GM21360 (cell line): ENCODE measurements around the gene TGFB2.
"Not testable (repeated sequence)": the region's sequence is repeated elsewhere in the genome, so short reads cannot be mapped to it uniquely, and the experiment has no call there.

ENCODE experiments used
- ATAC-seq: cut with Tn5 transposase; IDR thresholded peaks from one replicate; pipeline ENCODE4 v1.9.1; 2021; ENCODE audit warnings: mild to moderate bottlenecking, moderate library complexity; ENCODE audit not compliant: unreplicated experiment

Gene TGFB2

GRCh38 chr1:218344814-218345672, at the start of gene TGFB2:
TSS of gene TGFB2 (plus strand) at chr1:218345336. CDS start at chr1:218346702, 1,366 bp downstream.
- peak; percentile 41 for ATAC-seq

- ATAC-seq, result no peak
Observed at GRCh38 chr1:218296162-218296561, 49.0 kb upstream of the TGFB2 start.

DNA sequence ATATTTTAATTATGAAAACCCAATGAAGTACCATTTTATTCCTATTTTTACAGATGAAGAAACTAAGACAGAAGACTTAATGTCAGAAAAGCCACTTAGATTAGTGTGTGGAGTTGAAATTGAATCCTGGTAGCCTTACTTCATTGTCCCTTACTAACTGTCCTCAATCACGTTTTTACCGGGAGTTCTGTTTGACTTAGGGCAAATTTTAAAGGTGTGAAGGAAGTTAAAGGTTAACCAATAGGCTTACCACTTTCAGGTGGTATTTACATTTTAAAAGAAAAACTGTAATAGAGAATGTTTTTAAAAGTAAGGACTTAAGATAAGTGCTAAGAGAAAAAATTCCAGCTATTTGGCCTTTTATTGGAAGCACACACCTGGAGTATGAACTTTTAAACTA, 47.7 kb upstream of the TGFB2 start:
- no peak for ATAC-seq

DNA sequence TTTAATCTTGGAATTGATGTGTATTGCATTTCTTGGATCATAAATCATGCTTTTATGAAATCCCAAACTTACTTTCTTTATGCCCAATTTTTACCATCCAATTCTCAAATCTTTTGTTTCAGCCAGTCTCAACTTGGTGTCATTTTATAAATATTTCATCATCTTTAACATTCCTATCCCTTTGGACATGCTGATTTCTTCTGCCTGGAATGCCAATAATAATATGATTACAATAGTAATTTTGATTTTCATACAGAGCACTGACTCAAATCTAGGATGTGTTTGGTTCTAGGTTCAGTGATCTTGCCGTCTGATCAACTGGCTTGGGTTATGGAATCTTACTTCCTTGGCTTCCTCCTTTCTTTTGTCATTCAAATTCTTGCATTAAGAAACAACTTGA, 47.3 kb upstream of the TGFB2 start:
- ATAC-seq, result no peak

- ATAC-seq, result no peak
Observed at GRCh38 chr1:218298398-218298797, 46.7 kb upstream of the TGFB2 start.

GRCh38 chr1:218299416-218299815, 45.7 kb upstream of the TGFB2 start:
- peak; percentile 64 for ATAC-seq

DNA sequence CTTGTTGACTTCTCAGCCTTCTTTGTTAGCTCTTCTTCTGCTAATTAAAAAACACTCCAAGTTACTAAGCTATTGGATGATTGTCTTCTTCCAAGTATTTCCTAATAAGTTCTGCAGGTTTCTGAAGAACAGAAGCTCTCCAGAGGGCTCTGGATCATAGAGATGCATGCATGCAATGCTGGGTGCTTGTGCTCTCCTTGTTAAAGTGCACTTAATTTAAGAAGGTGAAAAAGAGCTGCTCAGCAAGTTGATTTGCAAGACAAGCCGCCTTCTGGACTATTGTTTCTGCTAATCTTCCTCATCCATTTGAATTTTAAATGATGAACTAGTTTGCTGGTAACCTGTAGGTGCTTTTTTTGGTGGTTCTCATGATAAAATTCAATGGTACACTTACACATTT, 43.9 kb upstream of the TGFB2 start:
- no peak for ATAC-seq

- no peak for ATAC-seq
Observed at GRCh38 chr1:218302155-218302554, 43.0 kb upstream of the TGFB2 start.

GRCh38 chr1:218303176-218303879, 41.8 kb upstream of the TGFB2 start:
- no peak for ATAC-seq

DNA sequence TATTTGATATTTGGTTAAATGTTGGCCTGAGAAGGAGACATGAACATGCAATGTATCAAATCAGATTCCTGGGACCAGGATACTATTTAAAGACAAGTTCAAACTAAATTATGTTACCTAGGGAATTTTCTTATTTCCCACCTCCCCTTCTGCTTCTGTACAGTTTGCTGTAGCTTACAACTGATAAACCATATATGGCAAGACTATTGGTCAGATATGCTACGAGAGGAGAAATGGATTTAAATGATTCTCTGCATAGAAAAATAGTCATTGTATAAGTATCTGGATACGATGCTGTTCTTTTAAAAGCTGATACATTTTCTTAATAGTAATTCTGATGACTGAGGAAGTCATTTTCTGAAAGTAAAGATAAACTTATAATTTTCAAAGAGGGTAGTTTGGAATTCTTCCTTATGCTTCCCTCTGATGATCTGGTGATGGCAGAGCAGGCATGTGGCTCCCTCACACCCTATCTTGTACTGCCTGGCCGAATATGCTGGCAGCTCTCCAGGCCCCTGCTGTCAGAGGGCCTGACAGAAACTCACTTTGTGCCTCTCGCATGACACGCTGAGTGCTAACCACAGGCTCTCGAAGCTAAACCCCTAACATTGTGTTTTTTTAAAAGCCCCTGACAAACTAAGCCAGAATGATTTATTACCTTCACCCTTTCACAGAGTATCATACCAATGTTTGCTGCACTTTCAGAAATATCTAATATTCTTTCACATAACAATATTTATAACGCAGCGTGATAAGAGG, 40.7 kb upstream of the TGFB2 start:
- ATAC-seq, result peak; percentile 94

GRCh38 chr1:218305472-218306064, 39.6 kb upstream of the TGFB2 start:
- no peak for ATAC-seq

DNA sequence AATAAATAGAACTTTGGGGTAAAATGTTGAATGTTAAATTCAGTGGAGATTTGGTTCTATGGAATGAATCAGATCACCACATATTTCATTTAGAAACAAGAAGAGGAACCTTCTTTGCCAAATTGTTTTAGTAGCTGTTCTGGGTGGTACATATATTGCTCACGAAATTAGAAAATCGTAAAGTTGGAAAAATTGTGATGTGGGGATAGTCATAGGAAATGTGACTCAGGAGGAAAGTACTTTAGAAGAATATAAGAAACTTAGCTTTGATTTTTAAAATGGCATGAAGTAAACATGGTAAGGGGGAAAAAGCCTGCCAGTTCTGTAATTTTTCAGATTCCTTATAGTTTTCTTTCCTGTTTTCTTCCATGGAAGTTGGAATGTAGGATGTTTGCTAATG, 32.6 kb upstream of the TGFB2 start:
- ATAC-seq, result no peak

DNA sequence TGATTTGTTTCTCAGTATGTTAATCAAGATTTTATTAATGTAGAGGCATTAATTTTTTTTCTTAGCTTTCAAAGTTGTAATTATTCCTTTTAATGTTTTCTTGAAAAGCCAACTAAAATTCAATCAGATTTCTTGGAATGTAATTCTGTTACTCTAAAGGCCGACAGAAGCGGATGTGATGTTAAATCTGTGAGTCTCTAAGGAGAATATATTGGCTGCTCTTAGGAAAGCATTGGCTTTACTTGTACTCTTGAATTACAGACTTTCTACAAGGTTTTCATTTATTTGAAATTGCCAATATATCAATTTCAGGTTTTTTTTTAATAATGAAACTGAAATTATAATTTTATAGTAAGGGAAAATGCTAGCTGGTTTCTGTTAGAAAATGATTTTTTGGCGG, 30.8 kb upstream of the TGFB2 start:
- no peak for ATAC-seq

- ATAC-seq, result no peak
Observed at GRCh38 chr1:218315638-218316037, 29.5 kb upstream of the TGFB2 start.

DNA sequence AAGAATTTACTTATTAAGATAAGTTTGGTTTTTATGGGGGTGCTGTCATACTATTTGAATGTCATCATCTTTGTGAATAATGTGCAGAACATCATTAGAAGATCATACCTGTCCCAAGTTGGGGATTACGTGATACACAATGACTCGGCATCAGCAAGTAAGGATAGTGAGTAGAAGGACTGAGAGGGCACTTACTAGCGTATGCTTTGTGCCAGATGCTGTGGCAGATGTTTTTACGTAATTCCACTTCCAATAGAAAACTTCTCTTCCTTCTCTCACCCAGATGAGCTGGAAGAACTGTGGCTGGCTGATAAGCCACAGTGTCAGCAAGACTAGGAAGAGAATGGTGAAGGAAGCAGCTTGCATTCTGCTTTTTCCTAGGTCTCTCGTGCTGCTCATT, 28.1 kb upstream of the TGFB2 start:
- ATAC-seq, result no peak

DNA sequence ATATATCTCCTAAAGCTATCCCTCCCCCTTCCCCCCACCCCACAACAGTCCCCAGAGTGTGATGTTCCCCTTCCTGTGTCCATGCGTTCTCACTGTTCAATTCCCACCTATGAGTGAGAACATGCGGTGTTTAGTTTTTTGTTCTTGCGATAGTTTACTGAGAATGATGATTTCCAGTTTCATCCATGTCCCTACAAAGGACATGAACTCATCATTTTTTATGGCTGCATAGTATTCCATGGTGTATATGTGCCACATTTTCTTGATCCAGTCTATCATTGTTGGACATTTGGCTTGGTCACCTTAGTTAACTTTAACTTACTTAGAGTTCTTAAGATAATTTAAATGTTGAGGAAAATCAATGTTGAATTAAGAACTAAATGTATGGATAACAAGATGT, 25.0 kb upstream of the TGFB2 start:
- ATAC-seq, result not testable (repeated sequence)

GRCh38 chr1:218322762-218323161, 22.4 kb upstream of the TGFB2 start:
- ATAC-seq, result no peak

DNA sequence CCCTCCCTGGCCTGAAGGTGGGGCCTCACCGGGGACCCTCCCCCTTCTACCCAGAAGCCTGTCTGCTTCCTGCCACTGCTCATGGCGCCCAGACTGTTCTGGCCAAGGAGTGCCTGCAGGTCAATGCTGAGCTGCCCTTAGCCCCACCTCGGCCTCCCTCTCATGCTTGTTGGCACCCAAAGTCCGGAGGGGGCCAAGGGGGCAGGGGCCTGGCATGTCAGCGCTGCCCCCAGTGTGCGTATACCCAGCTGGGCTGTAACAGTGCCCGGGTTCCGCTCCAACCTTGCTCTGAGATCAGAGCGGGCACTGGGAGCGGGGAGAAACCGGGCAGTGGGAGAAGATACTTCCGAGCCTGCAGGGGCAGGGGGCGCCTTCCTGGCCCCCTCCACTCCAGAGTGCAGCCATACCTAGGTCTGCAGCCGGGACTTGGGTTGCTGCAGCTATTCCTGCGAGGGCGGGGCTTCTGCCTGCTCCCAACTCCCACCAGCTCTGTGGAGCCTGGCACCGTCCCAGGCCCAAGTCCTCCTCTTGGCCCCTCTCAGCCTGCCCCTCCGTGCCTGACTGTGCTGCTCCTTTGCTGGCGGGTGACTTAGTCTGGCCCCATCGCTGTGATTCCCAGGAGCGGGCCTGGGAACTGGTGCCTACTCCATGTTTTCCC, 21.4 kb upstream of the TGFB2 start:
- no peak for ATAC-seq

DNA sequence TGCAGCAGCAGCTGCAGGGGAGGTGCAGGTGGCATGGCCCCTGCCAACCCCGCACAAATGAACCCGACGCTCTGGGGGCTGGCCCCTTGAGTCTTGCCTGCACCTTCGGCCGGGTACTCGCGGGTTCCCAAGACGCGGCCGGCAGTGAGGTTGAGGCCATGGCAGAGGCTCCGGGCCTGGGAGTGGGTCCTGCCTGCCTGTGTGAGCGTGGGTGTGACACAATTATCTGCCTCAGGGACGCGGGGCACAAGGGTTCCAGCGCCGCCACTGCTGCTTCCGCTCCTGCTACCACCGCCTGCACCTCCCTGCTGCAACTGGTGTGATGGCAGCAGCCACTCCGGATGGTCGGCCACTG, 20.9 kb upstream of the TGFB2 start:
- no peak for ATAC-seq

DNA sequence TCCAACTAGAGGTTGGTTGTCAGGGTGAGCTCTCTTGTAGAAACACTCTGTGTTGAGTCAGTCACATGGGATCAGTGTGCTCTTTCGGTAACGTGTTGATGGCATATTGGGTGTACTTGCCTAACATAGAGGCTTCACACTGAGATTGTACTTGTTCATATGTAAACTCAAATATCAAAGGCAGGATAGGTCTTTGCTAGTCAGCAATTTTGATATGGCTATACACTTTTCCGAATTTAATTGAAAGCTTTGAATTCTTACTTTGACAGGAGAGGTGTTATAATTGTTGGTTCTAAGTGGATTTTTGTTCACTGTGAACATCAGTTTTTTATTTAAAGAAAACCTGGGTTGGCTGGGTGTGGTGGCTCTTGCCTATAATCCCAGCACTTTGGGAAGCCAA, 16.4 kb upstream of the TGFB2 start:
- no peak for ATAC-seq
